H1 (cell line): ENCODE measurements around the gene HIVEP3. TPM values are rescaled to one million over a fixed set of nuclear protein-coding genes. Genes with fewer than 3 reads are reported as not detected.

Source experiments
- polyA plus RNA-seq, 7 experiments: library from polyadenylated mRNA; depleted of rRNA in 3 of 7; stranded (reverse) in 5 of 7; unstranded in 2 of 7; fragments of >200 nt in 5 of 7; fragments of 200-250 nt in 2 of 7; gene quantifications; 1 replicate in 5 of 7; 2 replicates in 1 of 7; 4 replicates in 1 of 7; pipeline versions ENCODE4 v1.2.1 to v1.2.3, GENCODE V29; 2011 to 2013; ENCODE audit warnings: missing spikeins in 2 of 7, mixed read lengths in 2 of 7
- total RNA-seq: library from RNA; stranded (reverse); fragmentation: NEBNext Ultra II Directional; extraction: Animal tissue kit (Norgen Biotek cat#: 25700); gene quantifications from 2 replicates; pipeline ENCODE4 v1.2.1, GENCODE V29; 2021
- TF ChIP-seq, protein P1 (sequence below): IDR thresholded peaks from 2 replicates; pipeline ENCODE4 v1.6.1; 2012; ENCODE audit warnings: low read length, inconsistent platforms

Gene HIVEP3
- total and polyA plus RNA-seq, 2 of the 8 experiments (the other 6 are each of a cell fraction or from before 2014, with no cell fraction given): 0.24 to 0.69 TPM

DNA sequence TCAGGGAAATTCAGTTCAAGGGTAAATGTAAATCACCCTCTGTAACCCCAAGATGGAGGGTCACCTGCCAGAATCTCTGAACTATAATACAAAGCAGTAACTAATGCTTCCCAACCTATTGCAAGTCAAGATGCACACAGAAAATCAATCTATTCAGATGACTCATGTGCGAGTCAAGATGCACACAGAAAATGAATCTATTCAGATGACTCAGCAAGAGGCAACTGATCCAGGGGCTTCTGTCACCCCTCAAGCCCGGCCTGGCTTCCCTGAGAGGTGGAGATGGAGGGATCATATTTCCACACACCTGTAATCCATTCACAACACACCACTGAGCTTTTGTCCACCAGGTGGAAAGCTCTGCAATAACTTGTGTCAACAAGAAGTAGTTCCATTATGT lies 17.4 kb upstream of the HIVEP3 start (continued):
- TF ChIP-seq, protein P1, sequence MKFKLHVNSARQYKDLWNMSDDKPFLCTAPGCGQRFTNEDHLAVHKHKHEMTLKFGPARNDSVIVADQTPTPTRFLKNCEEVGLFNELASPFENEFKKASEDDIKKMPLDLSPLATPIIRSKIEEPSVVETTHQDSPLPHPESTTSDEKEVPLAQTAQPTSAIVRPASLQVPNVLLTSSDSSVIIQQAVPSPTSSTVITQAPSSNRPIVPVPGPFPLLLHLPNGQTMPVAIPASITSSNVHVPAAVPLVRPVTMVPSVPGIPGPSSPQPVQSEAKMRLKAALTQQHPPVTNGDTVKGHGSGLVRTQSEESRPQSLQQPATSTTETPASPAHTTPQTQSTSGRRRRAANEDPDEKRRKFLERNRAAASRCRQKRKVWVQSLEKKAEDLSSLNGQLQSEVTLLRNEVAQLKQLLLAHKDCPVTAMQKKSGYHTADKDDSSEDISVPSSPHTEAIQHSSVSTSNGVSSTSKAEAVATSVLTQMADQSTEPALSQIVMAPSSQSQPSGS: no peak
